Left colon (tissue), 2 donors: ENCODE results near the gene DKC1. TPM values are rescaled to one million over a fixed set of nuclear protein-coding genes. Genes with fewer than 3 reads are reported as not detected.

Experiments used
- ATAC-seq: fragments of 200-7000 bp; cut with Tn5 transposase; one replicate; pipeline ENCODE4 v1.9.1; 2020; ENCODE audit warnings: mild to moderate bottlenecking, moderate library complexity
- DNase-seq, 2 donors: peaks; one replicate each; pipeline ENCODE4 v3.0.0-alpha.2; 2020
- intact Hi-C, 2 donors: fragments of 100-400 bp; cut with DNase I in 1 of 2; cut with micrococcal nuclease in 1 of 2; formaldehyde crosslinking; loops; one replicate each; pipeline versions ENCODE4 v1.11.2 to v1.14.0; 2022; cut with DNase I, micrococcal nuclease
- total RNA-seq, 2 donors: library from RNA; stranded (reverse); fragmentation: NEBNext Ultra II Directional; extraction: Animal tissue kit (Norgen Biotek cat#: 25700); gene quantifications; one replicate each; pipeline ENCODE4 v1.2.1, GENCODE V29; 2021
- donor health status: DM: no; HTN: no; CAD: no.
- donor health status: DM: yes; HTN: yes; CAD: no.

DKC1 gene
- total RNA-seq, 2 donors from 2014 or later: 25.6 to 41.6 TPM

DNA sequence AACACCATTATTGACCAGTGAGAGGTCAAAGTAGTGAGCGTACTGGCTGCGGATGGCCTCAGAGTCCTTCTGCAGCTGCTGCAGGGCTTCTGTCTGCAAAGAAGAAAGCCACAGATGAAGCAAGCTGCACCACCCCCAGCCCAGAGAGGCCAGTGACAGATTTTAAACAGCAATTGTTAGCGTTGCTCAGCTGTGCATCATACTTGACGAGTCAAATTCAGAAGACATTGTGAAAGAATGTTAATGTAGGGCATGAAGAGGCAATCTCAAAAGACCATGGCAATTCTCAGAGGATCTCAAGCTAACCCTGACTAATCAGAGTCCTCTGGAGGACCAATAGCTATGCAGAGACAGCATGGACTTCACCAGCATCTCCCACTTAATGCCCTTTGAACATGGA, 16.6 kb downstream of the DKC1 start:
- ATAC-seq (no peak), DNase-seq (no peak)
- intact Hi-C loops: no loop called here

DNA sequence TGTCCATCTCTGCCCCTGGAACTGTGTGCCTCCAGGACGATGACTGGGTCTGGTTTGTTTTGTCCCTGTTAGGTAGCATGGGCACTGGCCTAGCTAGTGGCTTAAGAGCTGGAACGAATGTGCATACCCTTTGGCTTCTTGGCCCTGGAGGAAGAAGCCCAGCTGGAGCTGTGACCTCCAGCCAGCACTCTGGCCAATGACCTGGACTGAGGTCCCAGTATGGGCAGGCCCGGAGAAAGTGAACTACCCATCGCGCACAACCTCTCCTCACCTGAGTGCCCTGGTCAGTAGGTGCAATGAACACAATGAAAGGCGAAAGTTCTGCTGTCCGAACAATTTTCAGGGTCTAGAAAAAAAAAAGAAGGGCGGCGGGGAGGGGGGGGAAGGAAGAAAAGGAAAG, 18.3 kb downstream of the DKC1 start:
- DNase-seq (no peak), ATAC-seq (no peak)
- intact Hi-C loops: no loop called here

DNA sequence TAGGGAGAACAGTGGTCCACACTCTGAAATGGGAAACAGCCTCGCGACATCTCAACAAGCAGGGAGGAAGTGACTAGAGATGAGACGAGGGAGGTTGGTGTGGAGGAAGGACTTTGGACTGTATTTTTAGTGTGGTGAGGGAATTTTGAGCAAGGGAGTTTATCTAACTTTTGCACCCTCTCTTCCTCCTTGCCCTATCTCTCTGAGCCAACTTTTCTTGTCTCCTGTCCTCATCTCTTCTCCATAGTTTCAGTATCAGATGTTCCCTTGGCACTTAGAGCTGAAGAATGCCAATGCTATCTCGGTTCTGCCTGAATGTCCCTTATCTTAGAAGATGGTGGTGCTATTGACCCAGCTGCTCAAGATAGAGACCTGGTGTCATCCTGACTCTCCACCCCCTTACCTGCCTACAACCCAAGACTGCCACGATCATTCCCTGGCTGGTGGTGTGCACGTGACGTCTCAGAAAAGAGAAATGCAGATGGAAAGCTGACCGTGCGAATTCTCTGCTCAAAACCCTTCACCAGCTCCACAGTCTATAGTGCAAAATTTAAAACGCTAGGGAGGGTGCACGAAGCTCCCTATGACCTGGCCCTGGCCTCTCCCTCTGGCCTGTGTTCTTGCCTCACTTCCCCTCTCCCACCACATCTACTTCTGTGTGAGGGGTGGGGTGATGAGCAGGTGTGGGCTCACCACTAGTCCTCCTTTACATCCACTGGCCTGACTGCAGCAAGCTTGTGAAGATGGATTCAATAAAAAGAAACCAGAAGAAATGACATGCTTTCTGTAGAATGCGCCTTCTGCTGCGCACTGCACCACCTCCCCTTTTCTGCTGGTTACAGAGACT, 21.7 kb downstream of the DKC1 start:
- intact Hi-C loops: no loop called here
- no peak for DNase-seq
- ATAC-seq: no peak

DNA sequence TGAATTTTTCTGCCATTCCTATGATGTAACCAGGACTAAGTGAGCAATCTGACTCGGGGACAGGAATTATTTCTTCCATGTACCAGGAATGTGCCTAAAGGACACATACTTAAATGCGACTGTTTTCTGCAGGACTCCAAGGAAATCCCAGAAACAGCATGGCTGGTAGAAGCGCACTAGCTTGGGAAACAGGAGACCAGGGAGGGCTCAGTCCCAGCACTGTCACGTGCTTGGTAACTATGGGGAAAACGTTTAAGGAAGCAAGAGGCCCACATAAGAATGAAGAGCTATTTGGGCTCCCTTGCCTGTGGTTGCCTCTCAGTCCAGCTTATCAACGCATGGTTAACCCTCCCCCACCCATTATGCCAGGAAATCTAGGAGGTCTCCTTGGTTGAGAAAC, 23.1 kb downstream of the DKC1 start:
- intact Hi-C loops: no loop called here
- no peak for DNase-seq
- no peak for ATAC-seq

DNA sequence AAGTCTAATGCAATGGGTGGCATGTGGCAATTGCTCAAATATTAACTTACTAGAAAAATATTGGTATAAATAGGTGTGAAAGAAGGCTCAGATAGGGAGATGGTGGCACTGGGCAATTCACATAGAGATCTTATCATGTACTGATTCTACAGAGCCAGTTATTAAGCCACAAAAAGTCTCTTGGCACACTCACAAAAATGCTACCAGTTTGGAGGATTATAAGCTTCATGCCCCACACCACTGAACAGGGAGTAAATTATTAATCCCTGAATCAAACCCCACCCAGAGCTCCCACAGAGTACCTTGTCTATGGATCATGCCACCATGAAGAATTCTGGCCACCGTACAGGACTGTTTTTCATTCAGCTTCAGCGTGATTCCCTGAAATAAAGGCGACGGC, 28.8 kb downstream of the DKC1 start:
- ATAC-seq (no peak), DNase-seq (no peak)
- intact Hi-C loops: no loop called here

DNA sequence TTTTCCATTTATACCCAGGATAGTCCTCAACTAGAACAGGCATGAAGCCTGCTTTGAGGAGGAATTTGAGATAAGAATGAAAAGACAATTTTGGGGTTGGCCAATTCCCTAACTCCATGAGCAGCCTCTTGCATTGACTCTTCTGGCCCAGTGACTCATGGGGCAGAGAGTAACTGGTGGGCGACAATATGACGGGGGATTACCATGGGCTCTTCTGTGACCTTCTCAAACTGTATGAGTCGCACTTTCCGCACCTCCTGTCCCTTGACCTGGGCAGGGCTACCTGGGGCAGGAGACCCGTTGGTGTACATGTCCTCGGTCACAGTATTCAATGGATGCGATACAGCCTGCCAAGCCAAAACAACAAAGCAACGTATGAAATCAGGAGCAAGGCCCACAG, 29.3 kb downstream of the DKC1 start:
- intact Hi-C loops: no loop called here
- DNase-seq: no peak
- no peak for ATAC-seq

DNA sequence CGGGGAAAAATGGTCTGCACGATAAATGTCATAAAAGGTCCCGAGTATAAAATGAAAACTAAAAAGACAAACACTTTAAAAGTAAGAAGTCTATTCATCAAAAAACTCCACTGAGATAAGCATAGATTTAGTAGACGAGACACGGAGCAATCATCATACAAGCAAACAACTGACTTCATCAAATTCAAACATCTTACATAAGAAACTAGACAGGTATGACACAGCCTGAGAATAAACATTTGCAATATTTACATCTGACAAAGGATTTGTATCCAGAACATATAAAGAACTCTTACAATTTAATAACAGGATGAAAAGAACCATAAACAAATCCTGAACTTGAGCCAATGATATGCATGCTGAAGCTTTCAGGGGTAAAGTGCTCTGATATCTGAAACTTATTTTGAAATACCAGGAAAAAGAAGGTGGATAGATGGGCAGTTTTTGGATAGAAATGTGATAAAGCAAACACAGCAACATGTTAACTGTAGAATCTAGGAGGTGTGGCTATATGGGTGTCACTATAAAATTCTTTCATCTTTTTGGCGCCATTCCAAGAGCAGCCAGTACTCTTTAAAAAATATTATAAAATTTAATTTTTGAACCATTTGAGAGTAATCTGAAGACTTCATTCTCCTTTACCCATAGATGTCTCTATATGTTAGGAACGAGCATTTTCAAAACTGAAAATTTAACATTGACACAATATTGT, 30.6 kb downstream of the DKC1 start:
- intact Hi-C loops: no loop called here
- no peak for DNase-seq
- ATAC-seq: no peak

DNA sequence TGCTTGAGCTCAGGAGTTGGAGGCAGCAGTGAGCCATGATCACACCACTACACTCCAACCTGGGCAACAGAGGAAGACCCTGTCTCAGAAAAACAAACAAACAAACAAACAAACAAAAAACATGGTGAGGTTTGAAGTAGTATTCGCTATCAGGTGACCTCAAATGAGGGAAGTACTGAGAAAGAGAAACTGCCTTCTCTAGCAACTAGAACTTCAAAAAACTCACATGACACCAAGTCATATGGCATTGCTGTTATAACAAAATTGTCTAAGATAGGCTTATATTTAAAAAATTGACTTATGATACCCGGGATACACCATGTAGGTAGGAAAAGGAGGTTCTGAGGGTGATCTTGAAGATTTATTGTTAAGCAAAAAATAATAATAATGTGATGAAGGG, 32.4 kb downstream of the DKC1 start:
- DNase-seq (no peak), ATAC-seq (no peak)
- intact Hi-C loops: no loop called here

DNA sequence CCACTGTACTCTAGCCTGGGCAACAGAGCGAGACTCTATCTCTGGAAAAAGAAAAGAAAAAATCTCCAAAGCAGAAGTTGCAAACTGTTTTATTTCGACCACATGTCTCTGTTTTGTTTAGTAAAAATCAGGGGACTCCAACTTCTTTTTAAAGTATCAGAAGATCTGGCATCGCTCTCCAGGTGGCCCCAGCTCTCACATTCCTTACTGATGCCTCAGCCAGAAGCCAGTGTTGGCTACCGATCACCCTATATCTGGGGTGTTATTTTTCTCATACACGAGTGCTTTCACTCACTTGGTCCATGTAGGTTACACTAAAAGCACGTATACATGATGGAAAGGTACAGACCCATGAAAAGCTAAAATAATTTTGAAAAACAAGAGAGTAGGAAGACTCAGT, 34.3 kb downstream of the DKC1 start:
- ATAC-seq (no peak), DNase-seq (no peak)
- intact Hi-C loops: no loop called here

DNA sequence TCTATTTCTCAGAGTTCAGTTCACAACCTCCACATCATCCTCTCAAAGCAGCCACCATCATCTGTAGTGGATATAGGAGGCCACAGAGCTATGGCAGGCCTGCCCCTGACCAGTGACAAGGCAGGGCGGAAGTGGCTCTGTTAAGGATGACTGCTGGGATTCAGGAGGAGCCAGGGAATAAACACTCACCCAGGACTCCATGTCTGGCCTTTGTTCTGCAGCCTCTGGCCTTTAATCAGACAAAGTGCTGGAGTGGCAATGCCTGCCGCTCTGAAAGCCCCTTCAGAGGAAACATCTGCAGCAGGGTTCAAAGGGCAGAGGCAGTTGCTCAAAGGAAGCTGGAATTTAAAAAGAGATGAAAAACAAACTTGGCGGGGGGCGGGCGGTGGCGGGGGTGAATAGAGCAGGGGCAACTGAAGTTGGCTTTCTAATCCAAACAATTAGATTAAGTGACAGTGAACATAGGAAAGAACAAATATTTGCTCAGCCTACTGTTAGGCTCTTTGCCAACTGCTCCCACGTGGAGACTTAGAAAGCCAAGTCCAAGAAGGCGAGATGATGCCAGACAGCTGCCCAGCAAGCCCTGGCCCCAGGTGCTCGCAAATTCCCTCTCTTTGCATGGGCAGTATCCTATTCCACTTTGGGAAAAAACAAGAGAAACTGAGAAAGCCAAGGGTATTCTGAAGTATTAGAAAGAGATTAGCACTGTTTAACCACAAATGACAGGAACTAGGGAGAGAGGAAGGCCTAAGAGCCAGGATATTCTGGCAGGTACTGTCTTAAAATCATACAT, 37.1 kb downstream of the DKC1 start:
- ATAC-seq (peak; percentile 75), DNase-seq (peak; percentile 50 to 52)
- intact Hi-C loops: no loop called here

DNA sequence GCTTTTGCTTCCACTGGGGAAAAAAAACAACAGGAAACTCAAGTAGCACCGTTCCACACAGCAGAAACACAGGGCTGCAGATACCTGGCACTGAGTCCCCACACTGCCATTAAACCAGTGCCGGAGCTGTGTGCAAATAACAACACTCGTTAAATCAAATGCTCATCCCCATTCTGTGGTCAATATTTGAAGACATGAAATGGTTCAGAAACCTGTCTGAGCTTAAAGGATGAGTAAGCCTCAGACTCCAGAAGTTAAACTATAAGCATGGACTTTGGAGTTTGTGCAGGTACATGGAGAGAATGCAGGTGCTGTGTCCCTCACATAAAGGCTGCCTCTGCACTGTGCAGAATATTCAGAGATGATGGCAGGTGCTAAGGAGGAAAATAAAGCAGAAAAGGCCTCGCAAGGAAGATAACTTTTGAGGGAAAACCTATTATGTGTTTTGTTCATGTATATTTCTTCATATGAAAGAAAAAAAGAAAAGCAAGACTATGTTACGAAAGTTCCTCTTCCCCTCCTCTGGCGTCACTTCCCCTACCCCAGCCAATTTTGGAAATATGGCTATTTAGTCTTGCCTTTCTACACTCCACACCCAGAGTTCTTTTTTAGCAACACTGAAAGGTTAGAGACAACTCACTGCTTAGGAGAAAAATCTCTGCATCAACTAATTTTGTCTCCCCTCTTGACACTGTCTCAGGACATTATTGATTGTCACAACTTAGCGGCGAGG, 38.0 kb downstream of the DKC1 start:
- intact Hi-C loops: no loop called here
- ATAC-seq (peak; percentile 54), DNase-seq (no peak)

DNA sequence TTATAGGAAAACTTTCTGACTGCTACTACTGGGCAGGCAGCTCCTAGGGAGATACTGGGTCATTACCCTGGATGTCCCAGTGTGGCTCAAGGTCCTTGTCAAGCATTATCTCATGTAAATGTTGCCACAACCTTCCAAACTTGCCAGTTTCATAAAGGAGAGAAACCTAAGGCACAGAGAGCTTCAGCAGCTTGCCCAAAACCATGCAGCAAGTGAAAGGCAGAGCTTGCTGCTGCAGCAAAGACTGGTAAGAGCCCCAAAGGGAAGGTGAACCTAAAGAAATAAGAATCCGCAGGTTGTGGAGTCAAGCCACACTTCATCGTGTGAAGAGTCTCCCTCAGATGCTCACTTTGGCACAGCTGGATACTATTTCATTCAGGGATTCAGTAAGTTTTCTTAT, 40.3 kb downstream of the DKC1 start:
- intact Hi-C loops: no loop called here
- no peak for ATAC-seq
- DNase-seq: no peak

DNA sequence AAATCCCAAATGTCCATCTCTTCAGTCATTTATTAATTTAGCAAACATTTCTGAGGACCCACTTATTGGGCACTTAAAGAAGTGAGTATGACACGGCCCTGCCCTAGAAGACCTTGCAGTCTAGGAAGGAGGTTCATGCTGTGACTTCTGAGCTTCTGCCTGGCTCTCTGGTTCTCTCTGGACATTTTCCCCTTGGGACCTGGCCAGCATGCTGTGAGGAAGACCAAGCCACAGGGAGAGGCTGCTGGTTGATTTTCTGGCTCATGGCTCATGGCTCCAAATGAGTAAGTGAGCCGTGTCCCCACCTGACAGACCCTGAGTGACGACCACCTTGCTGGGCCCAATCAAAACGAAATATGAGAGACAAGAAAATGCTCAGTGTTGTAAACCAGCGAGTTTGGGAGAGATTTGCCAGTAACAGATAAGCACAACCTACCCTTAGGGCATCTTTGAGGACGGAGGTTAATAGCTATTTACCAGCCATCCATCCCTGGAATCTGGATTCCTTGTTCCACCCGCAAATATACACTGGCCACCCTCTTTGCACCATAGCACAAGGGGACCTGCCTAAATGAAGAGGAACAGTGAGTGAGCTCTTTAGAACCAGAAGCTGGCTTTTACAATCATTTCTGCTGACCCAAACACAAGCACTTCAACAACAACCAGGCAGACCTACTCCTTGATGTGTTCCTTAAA, 41.7 kb downstream of the DKC1 start:
- DNase-seq (no peak), ATAC-seq (no peak)
- intact Hi-C loops: no loop called here

DNA sequence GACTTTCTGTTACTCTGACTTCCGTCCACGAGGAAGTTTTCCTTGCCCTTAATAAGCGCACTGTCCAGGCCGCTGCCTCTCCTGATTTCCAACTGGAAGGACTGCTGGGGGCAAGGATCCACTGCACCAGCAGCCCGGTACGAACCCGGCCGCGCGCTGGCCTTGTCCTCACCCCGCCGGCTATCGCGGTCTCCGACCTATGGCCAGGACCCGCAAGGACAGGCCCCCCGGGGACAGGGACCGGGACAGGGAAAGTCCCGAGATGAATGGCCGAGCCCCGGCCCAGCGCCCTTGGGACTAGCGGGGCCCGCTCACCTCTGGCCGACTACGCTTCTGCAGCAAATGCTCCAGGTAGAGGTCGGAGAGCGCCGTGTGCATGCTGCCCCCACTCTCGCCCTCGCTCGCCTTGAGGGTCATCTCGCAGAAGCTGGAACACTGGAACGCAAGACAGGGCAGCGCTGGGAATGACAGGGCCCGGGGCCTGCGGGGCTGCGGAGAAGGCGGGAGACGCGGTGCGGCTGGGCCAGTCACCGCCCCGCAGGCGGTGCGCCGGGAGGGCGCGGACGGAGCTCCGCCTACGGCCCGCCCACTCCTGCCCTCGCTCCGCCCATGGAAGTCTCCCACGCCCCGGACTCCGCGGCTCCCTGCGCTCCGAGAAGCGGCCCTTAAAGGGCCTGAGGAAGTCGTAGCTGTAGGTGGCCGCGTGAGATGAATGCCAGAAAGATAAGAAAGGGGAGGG, 42.5 kb downstream of the DKC1 start, which contains the start of gene MPP1:
Gene MPP1, minus strand, starts transcription at position 529 of the 739 bp plus-strand sequence. Its CDS starts 112 bp downstream, at position 417.
- intact Hi-C loops: no loop called here
- DNase-seq (peak; percentile 72 to 80), ATAC-seq (peak; percentile 96)

DNA sequence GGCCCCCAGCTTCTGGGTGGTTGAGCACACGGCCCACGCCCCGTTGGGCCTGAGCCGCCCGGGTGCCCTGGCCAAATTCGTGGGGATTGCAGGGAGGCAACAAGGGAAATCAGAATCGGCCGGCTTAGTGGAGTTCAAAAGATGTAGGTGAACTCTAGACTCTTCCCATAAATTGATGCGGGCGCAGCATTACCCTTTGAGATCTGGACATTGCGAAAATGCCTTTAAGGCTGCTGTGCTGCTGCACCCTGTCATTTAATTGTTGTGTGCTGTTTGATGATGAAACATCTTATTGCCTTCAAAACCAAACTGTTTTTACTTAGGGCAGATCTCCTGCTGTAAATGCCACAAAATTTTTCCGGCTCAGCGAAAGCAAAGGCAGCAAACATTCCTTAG, 43.0 kb downstream of the DKC1 start:
- intact Hi-C loops: no loop called here
- DNase-seq: no peak
- ATAC-seq: peak; percentile 67

DNA sequence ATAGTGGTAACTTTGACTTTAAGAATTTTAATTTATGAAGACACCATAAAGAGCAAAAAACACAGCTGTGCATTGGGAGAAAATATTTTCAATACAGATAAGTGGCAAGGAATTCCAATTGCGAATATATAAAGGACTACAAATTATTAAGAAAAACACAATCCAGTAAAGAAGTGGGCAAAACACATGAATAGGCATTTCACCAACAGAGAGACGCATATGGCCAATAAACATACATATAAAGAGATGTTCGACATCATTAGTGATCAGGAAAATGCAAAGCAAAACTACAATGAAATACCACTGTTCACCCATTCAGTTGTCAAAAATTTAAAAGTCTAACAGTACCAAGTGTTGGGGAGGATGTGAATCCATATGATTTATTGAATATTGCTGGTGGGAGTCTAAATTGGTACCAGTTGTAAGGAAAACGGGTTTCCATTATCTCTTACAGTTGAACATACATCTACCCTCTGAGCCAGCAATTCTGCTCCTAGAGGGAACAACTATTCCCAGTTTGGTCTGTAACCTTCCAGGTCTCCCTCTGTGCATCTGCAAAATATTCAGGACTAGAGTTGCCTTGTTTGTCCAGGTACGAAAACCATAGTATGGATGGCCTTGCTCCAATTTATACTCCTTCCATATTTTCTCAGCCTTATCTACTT, 44.3 kb downstream of the DKC1 start:
- no peak for DNase-seq
- intact Hi-C loops: no loop called here
- ATAC-seq: no peak

DNA sequence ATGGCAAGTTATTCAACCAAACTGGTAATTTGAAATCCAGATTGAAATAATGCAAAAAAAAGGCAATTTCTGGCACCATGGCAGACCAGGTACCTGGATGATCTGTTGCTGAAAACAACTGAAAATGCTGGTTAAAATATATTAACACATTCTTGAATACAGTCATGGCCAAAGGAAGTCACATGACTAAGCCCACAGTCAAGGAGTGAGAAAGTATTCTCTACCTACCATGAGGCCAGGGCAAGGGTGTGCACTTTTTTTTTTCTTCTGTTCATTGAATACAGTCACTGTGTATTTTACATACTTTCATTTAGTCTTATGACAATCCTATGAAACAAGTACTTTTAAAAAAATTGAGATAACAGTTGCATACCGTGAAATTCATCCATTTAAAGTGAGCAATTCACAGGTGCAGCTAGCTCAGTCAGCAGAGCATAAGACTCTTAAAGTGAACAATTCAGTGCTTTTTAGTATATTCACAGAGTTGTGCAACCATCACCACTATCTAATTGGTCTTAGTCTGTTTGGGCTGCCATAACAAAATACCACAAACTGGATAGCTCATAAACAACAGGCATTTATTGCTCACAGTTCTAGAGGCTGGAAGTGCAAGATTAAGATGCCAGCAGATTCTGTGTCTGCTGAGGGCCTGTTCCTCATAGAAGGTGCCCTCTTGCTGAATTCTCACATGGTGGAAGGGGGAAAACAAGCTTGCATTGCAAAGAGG, 47.4 kb downstream of the DKC1 start:
- ATAC-seq (no peak), DNase-seq (no peak)
- intact Hi-C loops: no loop called here
